OCI-LY7 (cell line): ENCODE results near the gene MDC1. TPM values are rescaled to one million over a fixed set of nuclear protein-coding genes. Genes with fewer than 3 reads are reported as not detected.

Source experiments
- BruUV-seq: library from RNA; stranded (reverse); fragments of 400-500 nt; replicated peaks from 2 replicates; lab custom pipeline; 2021; lab: Mats Ljungman, UMichigan
- CTCF ChIA-PET: fragments of 300-600 bp; sonication (Branson Sonifier 250); formaldehyde crosslinking; loops from one replicate; lab custom pipeline; 2022; ENCODE audit warnings: antibody characterized with exemption; ENCODE audit not compliant: unreplicated experiment; lab: Charles Lee
- POLR2A ChIA-PET: fragments of 300-600 bp; sonication (Branson Sonifier 250); formaldehyde crosslinking; loops from one replicate; lab custom pipeline; 2022; ENCODE audit warnings: antibody characterized with exemption; lab: Charles Lee
- DNase-seq: peaks from one replicate; pipeline ENCODE4 v3.0.0-alpha.2; 2015; ENCODE audit warnings: low spot score
- H2AFZ ChIP-seq: fragments of 200-600 bp; sonication (generic), shearing (Covaris generic); 2 replicates; pipeline ENCODE4 v1.6.1; 2014; ENCODE audit warnings: mild to moderate bottlenecking, antibody characterized with exemption, low read length, moderate library complexity
- H3K27ac ChIP-seq: fragments of 200-600 bp; sonication (generic); 2 replicates; pipeline ENCODE4 v1.5.1; 2014; ENCODE audit warnings: mixed run types, low read depth, mild to moderate bottlenecking, moderate library complexity, low read length, inconsistent platforms; ENCODE audit not compliant: poor library complexity, severe bottlenecking
- H3K36me3 ChIP-seq: fragments of 200-600 bp; sonication (generic); 2 replicates; pipeline ENCODE4 v1.6.1; 2014; ENCODE audit warnings: mild to moderate bottlenecking, antibody characterized with exemption, low read length, moderate library complexity, mixed read lengths; ENCODE audit not compliant: insufficient read depth
- H3K4me1 ChIP-seq: fragments of 200-600 bp; sonication (generic); 2 replicates; pipeline ENCODE4 v1.5.1; 2014; ENCODE audit warnings: mild to moderate bottlenecking, low read length; ENCODE audit not compliant: insufficient read depth, poor library complexity, severe bottlenecking
- H3K4me2 ChIP-seq: fragments of 200-600 bp; sonication (generic); 2 replicates; pipeline ENCODE4 v1.6.1; 2014; ENCODE audit warnings: mild to moderate bottlenecking, low read length
- H3K4me3 ChIP-seq: fragments of 200-600 bp; sonication (generic); 2 replicates; pipeline ENCODE4 v1.5.1; 2014; ENCODE audit warnings: mild to moderate bottlenecking, low read depth, low read length; ENCODE audit not compliant: poor library complexity, severe bottlenecking
- H3K79me2 ChIP-seq: fragments of 200-600 bp; sonication (generic); 2 replicates; pipeline ENCODE4 v1.6.1; 2016; ENCODE audit warnings: low read depth, mild to moderate bottlenecking, low read length, moderate library complexity, mixed read lengths; ENCODE audit not compliant: insufficient read depth
- H3K9me2 ChIP-seq: fragments of 200-600 bp; sonication (generic); 2 replicates; pipeline ENCODE4 v1.6.1; 2016; ENCODE audit warnings: mild to moderate bottlenecking, low read length, mixed read lengths; ENCODE audit not compliant: insufficient read depth
- H3K9me3 ChIP-seq: fragments of 200-600 bp; sonication (generic); 2 replicates; pipeline ENCODE4 v1.6.1; 2014; ENCODE audit warnings: mild to moderate bottlenecking, mixed run types, low read length, mixed read lengths
- H4K20me1 ChIP-seq: fragments of 200-600 bp; sonication (generic); 2 replicates; pipeline ENCODE4 v1.6.1; 2014; ENCODE audit warnings: mild to moderate bottlenecking, antibody characterized with exemption, low read length, moderate library complexity, mixed read lengths; ENCODE audit not compliant: insufficient read depth
- EZH2phosphoT487 ChIP-seq: fragments of 200-600 bp; sonication (generic); IDR thresholded peaks from 2 replicates; pipeline ENCODE4 v1.6.1; 2018; ENCODE audit warnings: low read depth, borderline replicate concordance, mild to moderate bottlenecking, mixed run types, antibody characterized with exemption, low read length, moderate library complexity, mixed read lengths
- intact Hi-C: fragments of 100-400 bp; cut with micrococcal nuclease; formaldehyde crosslinking; loops from one replicate; pipeline ENCODE4 v1.10.0; 2022; ENCODE audit not compliant: unreplicated experiment
- total RNA-seq, 2 experiments: library from RNA; depleted of rRNA in 1 of 2; stranded (reverse); fragments of >200 nt in 1 of 2; shearing (Covaris generic) in 1 of 2; gene quantifications; 2 replicates each; pipeline ENCODE4 v1.2.3, GENCODE V29; 2014 to 2022
- TF ChIP-seq, protein P1 (sequence below): fragments of 200-600 bp; sonication (generic); conservative IDR thresholded peaks from 2 replicates; pipeline ENCODE4 v1.5.1; 2014; ENCODE audit warnings: mild to moderate bottlenecking, antibody characterized with exemption, low read length, moderate library complexity, mixed read lengths

Gene MDC1
- total RNA-seq, 2 experiments from 2014 or later = 41.6 to 107 TPM

DNA sequence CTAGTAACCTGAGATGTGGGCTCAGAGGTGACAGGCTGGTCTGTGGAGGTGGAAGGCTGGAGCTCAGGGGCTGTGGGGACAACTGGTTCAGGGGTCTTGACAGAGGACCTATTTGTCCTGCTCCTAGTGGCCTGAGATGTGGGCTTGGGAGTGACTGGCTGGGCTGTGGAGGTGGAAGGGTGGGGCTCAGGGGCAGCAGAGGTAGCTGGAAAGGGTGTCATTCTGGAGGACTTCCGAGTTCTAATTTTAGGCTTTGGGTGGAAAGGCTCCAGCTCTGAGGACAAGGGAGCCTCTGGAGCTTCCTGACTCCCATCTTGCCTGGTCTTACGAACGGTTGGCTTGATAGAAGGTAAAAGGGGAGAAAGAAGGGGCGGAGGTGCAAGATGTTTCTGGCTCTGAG is 11.5 kb downstream of the MDC1 start:
- DNase-seq = no peak
- H3K4me2 ChIP-seq = no peak overlapping the region
- no peaks in the 10 kb centered on the region for H3K79me2 ChIP-seq
- H3K4me3 ChIP-seq = no peak overlapping the region
- H2AFZ ChIP-seq = no peak overlapping the region
- H3K4me1 ChIP-seq = no peaks in the 10 kb centered on the region
- no peaks in the 10 kb centered on the region for H4K20me1 ChIP-seq
- no TSS peak for BruUV-seq
- H3K36me3 ChIP-seq = peaks cover 90% of the 10 kb centered on the region
- intact Hi-C loops = no loop called here
- H3K9me2 ChIP-seq = no peaks in the 10 kb centered on the region
- H3K9me3 ChIP-seq = no peaks in the 10 kb centered on the region
- TF ChIP-seq EZH2phosphoT487 = no peak
- TF ChIP-seq, protein P1, sequence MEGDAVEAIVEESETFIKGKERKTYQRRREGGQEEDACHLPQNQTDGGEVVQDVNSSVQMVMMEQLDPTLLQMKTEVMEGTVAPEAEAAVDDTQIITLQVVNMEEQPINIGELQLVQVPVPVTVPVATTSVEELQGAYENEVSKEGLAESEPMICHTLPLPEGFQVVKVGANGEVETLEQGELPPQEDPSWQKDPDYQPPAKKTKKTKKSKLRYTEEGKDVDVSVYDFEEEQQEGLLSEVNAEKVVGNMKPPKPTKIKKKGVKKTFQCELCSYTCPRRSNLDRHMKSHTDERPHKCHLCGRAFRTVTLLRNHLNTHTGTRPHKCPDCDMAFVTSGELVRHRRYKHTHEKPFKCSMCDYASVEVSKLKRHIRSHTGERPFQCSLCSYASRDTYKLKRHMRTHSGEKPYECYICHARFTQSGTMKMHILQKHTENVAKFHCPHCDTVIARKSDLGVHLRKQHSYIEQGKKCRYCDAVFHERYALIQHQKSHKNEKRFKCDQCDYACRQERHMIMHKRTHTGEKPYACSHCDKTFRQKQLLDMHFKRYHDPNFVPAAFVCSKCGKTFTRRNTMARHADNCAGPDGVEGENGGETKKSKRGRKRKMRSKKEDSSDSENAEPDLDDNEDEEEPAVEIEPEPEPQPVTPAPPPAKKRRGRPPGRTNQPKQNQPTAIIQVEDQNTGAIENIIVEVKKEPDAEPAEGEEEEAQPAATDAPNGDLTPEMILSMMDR = no peak
- ChIA-PET CTCF (no interaction called here), POLR2A (interaction anchor here (0.6 to 0.7 kb wide), 2 partner anchors 9 to 222 kb away, joined by 3 read pairs; no protein-coding TSS in a partner anchor)
- H3K27ac ChIP-seq = no peak overlapping the region

GRCh38 chr6:30703821-30704220 is 13.3 kb downstream of the MDC1 start:
- Histone ChIP-seq H2AFZ (no peak overlapping the region), H3K79me2 (no peaks in the 10 kb centered on the region), H4K20me1 (no peaks in the 10 kb centered on the region), H3K4me2 (no peak overlapping the region), H3K27ac (no peak overlapping the region), H3K4me1 (no peaks in the 10 kb centered on the region), H3K36me3 (peaks cover 88% of the 10 kb centered on the region), H3K4me3 (no peak overlapping the region), H3K9me2 (no peaks in the 10 kb centered on the region), H3K9me3 (no peaks in the 10 kb centered on the region)
- DNase-seq = no peak
- ChIA-PET CTCF (no interaction called here), POLR2A (interaction anchor here (0.6 to 1.2 kb wide), 2 partner anchors 16 to 89 kb away, joined by 4 to 10 read pairs; no protein-coding TSS in a partner anchor)
- no TSS peak for BruUV-seq
- TF ChIP-seq, protein P1 = no peak
- TF ChIP-seq EZH2phosphoT487 = no peak
- intact Hi-C loops = no loop called here

- no peaks in the 10 kb centered on the region for H3K9me2 ChIP-seq
- H3K79me2 ChIP-seq = no peaks in the 10 kb centered on the region
- peaks cover 82% of the 10 kb centered on the region for H3K36me3 ChIP-seq
- no peaks in the 10 kb centered on the region for H3K4me1 ChIP-seq
- H2AFZ ChIP-seq = no peak overlapping the region
- POLR2A ChIA-PET = no interaction called here
- no peak for DNase-seq
- TF ChIP-seq, protein P1 = no peak
- TF ChIP-seq EZH2phosphoT487 = no peak
- no peaks in the 10 kb centered on the region for H3K9me3 ChIP-seq
- no peak overlapping the region for H3K27ac ChIP-seq
- no TSS peak for BruUV-seq
- intact Hi-C loops = no loop called here
- CTCF ChIA-PET = no interaction called here
- no peak overlapping the region for H3K4me3 ChIP-seq
- no peak overlapping the region for H3K4me2 ChIP-seq
- H4K20me1 ChIP-seq = no peaks in the 10 kb centered on the region
Observed at GRCh38 chr6:30703011-30703410, 14.1 kb downstream of the MDC1 start.
